Endothelial cell of hepatic sinusoid (primary cell): ENCODE data around the gene AKR1C1.
"Not testable (repeated sequence)": the region's sequence is repeated elsewhere in the genome, so short reads cannot be mapped to it uniquely, and the experiment has no call there.

Source experiments
- in situ Hi-C: cut with HindIII; loops from 2 replicates; pipeline ENCODE4 v1.10.0; 2017; ENCODE audit warnings: low sequenced_read_pairs

AKR1C1 gene

DNA sequence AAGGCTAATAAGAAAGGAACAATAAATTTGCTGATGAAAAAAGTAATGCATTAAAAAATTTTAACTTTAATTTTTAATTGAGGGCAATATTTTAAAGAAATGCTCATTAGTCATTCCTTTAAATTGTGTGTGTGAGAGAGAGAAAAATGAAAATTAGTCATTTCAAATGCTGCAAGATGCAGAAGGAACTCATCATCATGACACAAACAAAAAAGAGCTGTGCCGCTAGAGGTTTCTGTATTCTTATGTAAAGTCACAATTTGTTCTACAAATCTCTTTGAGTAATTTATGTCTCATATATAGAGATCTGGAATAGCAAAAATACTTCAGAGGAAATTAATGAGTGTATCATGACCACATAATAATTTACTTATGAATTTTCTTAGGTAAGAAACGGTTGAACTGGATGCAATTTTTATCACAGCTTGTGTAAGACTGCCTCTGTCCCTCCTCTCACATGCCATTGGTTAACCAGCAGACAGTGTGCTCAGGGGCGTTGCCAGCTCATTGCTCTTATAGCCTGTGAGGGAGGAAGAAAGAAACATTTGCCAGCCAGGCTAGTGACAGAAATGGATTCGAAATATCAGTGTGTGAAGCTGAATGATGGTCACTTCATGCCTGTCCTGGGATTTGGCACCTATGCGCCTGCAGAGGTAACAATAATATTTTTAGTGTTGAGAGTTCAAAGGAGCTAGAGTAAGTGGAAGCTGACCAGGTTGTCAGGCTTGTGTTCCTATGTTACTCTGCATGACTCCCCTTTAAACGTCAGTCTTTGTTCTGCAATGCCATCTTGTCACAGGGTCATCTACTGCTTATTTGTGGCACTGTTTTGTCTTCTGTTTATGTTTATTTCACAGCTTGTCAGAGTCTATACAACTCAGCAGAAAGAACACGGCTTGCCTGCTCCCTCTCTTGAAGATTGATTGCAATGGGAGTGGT is at the start of gene AKR1C1:
TSS of gene AKR1C1 (plus strand) at position 540 of the 939 bp plus-strand sequence. CDS start at position 570, 30 bp downstream.
- in situ Hi-C loops, result not testable (repeated sequence)

DNA sequence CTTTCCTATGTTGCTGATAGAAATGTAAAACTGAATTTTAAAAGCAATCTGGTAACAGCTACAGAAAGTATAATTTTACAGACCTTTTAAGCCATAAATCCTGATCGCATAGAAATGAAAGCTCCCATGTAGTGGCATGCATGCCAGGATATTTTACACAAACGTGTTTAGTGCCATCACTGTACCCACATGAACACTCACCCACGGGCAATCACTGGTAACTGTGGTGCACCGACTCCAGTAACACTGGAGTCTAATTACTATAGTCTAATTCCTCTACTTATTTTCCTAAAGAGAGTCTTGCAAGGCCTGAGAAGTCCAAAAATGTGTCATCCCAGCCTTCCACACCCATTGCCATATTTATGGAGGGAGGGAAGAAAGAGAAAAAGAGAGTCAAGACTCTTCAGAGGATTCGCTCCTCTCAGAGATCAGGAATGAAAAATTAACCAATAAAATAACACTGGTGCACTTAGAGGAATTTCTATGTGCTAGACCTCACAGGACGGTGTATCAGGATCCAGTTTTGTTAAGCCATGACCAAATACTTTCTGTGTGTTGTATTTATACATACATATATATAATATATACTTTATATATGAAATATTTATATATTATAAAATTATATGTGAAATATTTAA is 48.9 kb upstream of the AKR1C1 start:
- in situ Hi-C loops, result no loop called here

DNA sequence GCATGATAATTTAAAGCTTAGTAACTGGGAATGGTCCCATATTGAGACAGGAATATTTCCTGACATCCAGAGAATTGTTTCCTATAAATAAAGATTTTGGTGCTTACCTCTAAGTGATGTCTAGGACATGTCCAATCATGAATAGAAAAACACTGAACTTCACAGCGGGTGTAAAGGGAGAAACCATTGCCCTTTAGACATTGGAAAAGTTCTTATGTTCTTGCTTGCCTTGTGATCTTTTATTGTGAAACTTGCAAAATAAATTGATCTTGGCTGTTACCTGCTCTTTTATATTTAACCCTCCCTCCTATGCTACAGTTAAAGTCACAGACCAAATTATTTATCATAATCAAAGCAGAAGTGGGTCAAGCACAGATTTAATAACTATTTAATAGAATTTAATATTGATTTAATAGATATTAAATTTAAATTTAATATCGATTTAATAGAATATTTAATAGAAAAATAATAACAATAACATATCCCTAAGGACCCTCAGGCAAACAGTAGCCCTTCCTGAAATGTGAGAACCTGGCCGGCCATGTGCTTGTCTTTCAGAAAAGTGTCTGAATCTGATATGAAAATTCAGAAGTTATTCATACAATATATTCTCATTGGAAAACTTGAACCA is 47.0 kb upstream of the AKR1C1 start:
- in situ Hi-C loops, result loop anchor here (5.0 kb wide), 1 partner anchor 106 kb away; no protein-coding TSS in a partner anchor

DNA sequence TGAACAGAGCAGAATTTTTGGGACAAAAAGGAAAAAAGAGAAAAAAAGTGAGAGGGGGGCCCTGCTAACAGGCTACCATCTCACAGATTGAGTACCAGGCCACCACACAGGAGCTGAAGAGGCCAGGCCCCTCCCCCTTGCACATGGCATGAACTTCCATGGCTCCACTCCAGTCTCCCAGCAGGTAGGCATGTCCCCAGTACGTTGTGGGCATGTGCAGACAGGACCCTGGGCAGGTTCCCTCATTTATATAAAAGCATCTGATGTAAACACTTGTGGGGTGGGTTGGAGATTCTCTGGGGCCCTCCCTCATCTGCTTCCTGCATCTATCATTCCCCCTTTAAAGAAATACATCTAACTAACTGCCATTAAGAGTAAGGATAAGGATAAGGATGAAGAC is 45.0 kb upstream of the AKR1C1 start:
- in situ Hi-C loops, result loop anchor here (5.0 kb wide), 1 partner anchor 104 kb away; no protein-coding TSS in a partner anchor

DNA sequence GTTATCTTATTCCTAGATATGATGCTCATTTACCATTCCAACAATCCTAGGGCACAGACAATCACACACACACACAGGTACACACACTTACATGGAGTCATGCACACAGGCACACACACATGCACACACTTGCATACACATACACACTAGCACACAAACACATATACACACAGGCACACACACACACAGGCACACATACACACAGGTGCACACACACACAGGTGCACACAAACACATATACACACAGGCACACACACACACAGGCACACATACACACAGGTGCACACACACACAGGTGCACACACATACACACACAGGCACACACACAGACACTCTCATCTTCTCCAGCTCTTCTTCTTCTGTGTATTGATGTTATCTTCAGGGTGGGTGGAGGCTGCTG is 38.7 kb upstream of the AKR1C1 start:
- in situ Hi-C loops, result not testable (repeated sequence)

DNA sequence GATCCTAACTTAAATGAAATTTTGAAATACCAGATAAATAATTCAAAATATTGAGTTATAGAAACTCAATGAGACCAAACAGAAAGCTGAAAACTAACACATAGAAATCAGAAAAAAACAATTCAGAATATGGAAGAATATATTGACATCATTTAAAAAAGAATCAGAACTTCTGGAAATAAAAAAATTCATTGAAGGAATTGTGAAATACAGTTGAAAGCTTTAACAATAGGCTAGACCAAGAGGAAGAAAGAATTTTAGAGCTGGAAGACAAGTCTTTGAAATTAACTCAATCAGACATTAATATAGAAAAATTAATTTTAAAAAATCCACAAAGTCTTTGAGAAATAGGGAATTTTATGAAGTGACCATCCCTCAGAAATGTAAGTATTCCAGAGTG is 36.8 kb upstream of the AKR1C1 start:
- in situ Hi-C loops, result no loop called here

DNA sequence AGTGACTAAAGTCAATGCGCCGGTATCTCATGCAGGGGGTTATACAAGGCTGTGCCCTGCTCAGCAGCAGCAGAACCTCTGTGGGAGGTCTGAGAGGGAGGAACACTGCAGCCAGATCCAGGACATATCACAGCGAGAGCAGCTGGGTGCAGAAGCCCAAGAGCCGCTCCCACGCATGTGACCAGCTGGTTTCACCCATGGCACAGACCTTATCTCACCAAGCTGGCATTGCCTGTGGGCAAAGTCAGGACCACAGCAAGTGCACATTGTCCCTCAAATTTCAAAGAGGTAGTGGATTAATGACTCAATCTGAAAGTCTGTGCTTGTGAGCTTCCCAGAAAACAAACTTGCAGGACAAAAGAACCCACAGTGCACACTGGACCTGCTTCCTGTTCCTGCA is 31.6 kb upstream of the AKR1C1 start:
- in situ Hi-C loops, result no loop called here

DNA sequence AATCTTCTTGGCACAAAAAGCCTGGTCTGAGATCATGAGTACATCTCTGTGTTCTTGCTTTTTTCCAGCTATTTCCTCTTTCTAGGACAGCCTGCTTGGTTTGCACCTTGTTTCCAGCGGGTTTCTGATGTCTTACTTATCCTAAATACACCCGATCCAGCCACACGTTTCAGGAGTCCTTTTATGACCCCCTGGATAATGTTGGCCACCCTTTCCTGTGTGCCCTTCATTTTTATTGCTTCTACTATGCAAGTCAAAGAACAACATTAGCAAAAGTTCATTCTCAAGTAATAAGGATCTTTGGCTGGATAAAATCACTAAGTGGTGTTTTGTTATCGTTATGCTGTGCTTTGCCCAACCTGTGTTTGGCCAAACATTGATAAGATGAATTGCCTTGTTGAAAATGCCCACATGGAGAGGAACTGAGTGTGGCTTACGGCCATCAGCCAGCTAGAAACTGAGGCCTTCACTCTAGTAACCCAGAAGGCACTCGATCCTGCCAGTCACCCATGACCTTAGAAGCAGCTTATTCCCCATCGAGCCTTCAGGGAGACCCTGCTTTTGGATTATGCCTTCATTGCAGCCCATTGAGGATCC is 28.7 kb upstream of the AKR1C1 start:
- in situ Hi-C loops, result no loop called here

DNA sequence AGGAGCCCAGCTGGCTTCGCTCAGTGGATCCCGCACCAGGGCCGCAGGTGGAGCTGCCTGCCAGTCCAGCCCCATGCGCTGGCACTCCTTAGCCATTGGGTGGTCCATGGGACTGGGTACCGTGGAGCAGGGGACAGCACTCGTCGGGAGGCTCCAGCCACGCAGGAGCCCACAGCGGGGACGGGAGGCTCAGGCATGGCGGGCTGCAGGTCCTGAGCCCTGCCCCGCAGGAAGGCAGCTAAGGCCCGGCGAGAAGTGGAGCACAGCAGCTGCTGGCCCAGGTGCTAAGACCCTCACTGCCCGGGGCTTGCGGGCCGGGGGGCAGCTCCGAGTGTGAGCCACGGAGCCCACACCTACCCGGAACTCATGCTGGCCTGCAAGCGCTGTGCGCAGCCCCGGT is 25.9 kb upstream of the AKR1C1 start:
- in situ Hi-C loops, result no loop called here

DNA sequence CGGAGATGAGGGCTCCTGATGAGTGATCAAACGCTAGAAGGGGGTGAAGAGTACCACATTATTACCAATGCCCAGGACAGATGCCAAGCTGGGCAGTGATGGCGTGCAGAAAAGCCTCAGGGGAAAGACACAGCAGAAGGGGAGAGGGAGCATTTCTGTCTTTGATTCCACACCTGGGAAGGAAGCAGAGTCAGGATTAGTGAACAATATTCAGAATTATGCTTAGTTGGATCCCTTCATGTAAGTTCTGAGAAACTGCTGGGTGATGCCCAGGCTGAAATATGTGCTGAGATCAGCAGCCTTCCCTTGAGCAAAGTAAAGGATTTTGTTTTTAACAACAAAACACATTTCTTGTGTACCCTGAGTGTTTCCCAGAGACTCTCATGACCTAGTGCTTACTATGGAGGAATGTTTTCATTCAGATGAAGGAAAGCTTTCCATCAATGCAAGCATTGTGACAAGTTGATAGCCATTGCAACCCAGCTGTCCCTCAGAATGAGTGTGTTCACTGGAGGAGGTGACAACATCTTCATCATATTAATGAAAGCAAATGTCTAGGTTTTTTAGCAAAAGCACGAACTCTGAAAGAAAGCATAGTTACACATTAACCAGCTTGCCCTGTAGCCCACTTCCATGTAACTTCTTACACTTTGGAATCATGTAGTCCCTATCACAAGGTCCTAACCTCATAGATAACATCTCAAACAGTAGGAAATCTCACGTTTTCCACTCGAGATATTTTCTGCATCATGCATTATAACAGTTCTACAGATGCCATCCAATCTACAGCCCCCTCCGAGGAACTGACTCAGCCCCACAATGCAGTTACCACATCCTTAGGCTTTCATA is 23.8 kb upstream of the AKR1C1 start:
- in situ Hi-C loops, result no loop called here

DNA sequence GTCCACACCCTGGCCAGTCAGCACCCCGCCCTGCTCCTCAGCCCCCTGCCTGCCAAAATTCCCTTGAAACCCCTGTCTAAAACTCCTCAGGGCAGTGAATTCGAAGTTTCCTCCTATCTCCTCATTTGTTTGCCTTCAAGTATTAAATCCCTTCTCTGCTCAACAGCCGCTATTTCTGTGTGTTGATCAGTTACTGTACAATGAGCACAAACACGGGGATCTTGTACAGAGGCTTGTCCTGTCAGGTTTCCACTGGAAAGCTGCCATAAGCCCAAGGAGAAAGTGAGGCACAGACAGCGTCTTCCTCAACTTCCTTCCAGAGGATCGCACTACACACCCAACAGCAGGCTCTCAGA is 23.2 kb upstream of the AKR1C1 start:
- in situ Hi-C loops, result not testable (repeated sequence)

DNA sequence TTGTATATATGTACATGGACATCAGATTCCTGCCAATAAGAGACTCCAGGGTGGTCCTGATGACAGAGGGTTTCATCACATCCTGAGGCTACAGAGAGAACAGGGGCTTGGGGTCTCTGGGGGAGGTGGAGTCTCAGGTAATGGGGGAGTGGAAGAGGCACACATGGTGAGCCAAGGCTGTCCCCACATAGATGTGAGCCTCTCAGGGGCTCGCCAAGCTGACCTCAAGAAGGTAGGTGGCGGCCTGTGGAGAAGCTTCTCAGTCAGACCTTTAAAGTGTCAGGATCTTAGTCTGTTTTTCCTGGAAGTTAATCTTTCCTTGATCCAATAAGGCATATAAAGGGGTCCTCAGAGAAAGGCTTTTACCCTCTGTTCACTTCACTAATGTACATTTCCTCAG is 22.3 kb upstream of the AKR1C1 start:
- in situ Hi-C loops, result not testable (repeated sequence)

DNA sequence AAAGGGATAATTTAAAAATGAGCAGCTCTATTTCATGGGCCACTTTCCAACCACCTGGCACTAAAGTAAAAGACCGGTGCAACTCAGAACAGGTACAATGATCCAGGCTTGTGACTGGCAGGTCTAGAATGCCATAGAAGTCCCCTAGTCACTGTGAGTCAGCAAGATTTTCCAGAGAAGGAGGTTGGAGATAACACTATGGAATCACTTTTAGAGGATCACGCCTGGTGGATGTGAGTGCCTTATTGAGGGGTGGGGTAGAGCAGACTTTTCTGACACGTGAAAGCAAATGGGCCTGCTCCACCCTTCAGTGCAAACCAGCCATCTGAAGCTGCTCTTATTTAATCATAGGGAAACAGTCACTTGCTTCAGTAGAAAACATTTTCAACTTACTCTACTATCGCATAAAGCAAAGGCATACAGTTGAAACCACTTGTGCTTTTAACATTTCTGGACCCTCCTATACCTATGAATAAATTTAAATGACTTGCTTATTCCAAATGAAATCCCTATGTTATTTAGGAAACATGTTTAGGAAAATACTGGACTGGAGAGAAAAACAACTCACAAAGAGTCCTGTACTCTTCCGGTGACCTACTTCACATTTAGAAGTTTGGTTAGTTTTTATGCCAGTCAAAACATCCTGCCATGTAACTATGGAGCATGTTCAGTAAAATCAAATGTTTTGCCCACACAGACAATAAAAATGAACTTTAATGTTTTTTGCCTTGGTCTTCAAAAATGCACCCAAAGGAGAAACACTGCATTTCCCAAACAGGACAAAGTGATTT is 21.5 kb upstream of the AKR1C1 start:
- in situ Hi-C loops, result no loop called here

DNA sequence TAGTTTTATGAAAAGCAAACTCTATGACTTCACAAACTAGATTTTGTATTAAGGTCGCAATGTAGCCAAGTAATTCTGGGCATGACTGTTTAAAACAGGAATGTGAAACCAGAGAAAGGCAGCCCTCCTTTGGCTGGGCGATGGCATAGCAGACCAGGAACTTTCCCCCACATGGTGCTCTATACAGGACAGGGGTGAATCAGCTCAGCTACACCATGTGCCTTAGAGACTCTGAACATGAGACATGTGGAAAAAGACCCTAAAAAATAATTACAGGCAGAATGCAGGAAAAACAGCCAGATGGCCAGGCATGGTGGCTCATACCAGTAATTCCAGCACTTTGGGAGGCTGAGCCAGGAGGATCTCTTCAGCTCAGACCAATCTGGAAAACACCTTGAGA is 20.3 kb upstream of the AKR1C1 start:
- in situ Hi-C loops, result not testable (repeated sequence)

DNA sequence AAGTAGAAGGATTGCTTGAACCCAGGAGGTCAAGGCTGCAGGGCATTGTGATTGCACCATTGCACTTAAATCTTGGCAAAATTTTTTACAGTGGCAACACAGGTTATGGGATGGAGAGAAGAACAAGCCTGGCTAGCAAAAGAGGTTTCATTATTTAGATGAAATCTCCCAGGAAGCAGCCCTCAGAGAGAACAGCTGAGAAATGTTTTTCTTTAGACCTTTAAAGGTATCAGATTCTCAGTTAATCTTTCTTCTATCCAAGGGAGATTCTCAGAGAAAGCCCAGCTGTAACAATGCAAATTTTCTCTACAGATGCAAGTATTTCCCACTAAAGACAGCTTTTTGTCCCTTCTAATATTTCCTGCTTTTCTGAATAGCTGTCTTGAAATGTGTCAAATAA is 19.8 kb upstream of the AKR1C1 start:
- in situ Hi-C loops, result not testable (repeated sequence)

DNA sequence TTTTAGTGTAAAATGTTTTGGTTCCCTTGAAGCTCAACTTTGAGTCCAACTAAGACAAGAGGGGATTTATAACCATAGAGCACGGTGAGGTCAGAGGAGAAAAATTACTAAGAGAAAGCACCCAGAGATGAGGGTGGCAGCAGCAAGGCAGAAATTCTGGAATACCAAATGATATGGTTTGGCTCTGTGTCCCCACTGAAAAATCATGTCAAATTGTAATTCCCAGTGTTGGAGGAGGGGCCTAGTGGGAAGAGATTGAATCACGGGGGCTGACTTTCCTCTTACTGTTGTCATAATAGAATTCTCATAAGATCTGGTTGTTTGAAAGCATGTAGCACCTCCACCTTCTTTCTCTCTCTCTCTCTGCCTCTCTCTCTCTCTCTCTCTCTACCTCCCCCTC is 19.4 kb upstream of the AKR1C1 start:
- in situ Hi-C loops, result no loop called here

DNA sequence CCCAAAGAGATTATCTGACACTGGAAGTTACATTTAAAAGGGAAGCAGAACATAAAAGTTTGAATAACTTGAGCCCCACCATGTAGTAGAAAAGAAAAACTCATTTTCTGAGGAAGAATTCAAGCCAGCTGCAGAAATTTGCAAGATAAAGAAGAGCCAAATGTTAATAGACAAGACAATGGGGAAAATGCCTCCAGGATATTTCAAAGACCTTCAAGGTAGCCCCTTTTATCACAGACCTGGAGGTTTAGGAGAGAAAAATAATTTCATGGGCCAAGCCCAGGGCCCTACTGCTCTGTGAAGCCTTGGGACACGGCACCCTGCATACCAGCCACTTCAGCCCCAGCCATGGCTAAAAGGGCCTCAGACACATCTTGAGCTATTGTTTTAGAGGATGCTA is 18.4 kb upstream of the AKR1C1 start:
- in situ Hi-C loops, result no loop called here

DNA sequence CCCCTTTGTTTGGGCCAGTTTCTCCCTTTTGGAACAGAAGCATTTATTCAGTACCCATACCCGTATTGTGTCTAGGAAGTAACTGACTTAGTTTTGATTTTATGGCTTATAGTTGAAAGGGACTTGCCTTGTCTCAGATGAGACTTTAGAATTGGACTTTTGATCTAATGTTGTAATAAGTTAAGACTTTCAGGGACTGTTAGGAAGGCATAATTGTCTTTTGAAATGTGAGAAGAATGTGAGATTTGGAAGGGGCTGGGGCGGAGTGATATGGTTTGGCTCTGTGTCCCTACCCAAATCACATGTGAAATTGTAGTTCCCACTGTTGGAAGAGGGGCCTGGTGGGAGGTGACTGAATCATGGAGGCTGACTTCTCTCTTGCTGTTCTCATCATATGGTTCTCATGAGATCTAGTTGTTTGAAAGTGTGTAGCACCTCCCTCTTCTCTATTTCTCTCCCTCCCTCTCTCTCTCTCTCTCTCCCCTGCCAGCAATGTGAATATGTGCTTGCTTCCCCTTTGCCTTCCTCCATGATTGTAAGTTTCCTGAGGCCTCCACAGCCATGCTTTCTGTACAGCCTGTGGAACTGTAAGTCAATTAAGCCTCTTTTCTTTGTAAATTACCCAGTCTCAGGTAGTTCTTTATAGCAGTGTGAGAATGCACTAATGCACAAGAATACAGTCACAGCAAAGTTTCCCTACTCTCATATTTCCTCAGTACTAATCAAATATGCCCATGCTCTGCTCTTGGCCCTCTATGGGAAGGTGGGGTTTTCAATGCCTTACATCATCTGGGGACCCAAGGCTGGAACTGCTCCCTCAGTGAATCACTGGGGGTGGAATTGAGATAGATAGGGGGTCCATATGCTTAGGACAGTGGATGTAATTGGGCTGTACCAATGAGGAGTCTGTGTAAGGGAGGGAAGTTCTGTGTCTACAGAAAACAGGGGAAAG is 17.2 kb upstream of the AKR1C1 start:
- in situ Hi-C loops, result no loop called here
